GM18858 (cell line): ENCODE results near the gene TRIM8.

Source experiments
- ATAC-seq: cut with Tn5 transposase; IDR thresholded peaks from one replicate; pipeline ENCODE4 v1.9.1; 2021; ENCODE audit not compliant: unreplicated experiment

Gene TRIM8

GRCh38 chr10:102668326-102669107 lies 24.2 kb downstream of the TRIM8 start:
- no peak for ATAC-seq

- ATAC-seq = no peak
Measured at GRCh38 chr10:102669206-102670064, 25.2 kb downstream of the TRIM8 start.

GRCh38 chr10:102670065-102670670 lies 25.9 kb downstream of the TRIM8 start:
- no peak for ATAC-seq

GRCh38 chr10:102670871-102671434 lies 26.7 kb downstream of the TRIM8 start:
- ATAC-seq = no peak

- no peak for ATAC-seq
Measured at GRCh38 chr10:102673236-102673818, 29.0 kb downstream of the TRIM8 start.

- ATAC-seq = no peak
Measured at GRCh38 chr10:102673819-102674511, 29.7 kb downstream of the TRIM8 start.

GRCh38 chr10:102674566-102674965 lies 30.3 kb downstream of the TRIM8 start:
- no peak for ATAC-seq

- no peak for ATAC-seq
Measured at GRCh38 chr10:102675011-102675665, 30.9 kb downstream of the TRIM8 start.

GRCh38 chr10:102675666-102676533 lies 31.6 kb downstream of the TRIM8 start:
- no peak for ATAC-seq

GRCh38 chr10:102676534-102677315 lies 32.4 kb downstream of the TRIM8 start:
- ATAC-seq = no peak

GRCh38 chr10:102677331-102678067 lies 33.2 kb downstream of the TRIM8 start:
- no peak for ATAC-seq

GRCh38 chr10:102678068-102678400 lies 33.8 kb downstream of the TRIM8 start:
- ATAC-seq = no peak

GRCh38 chr10:102678842-102679289 lies 34.6 kb downstream of the TRIM8 start:
- no peak for ATAC-seq

- ATAC-seq = no peak
Measured at GRCh38 chr10:102679596-102679995, 35.3 kb downstream of the TRIM8 start.

GRCh38 chr10:102681696-102682095 lies 37.4 kb downstream of the TRIM8 start:
- no peak for ATAC-seq

- ATAC-seq = no peak
Measured at GRCh38 chr10:102682416-102682815, 38.1 kb downstream of the TRIM8 start.

- no peak for ATAC-seq
Measured at GRCh38 chr10:102682981-102683380, 38.7 kb downstream of the TRIM8 start.
